Ecto neural progenitor cell (in vitro differentiated cells): ENCODE measurements around the gene BAZ2B.
"Not testable (repeated sequence)": the region's sequence is repeated elsewhere in the genome, so short reads cannot be mapped to it uniquely, and the experiment has no call there.

Experiments used
- DNase-seq: peaks from one replicate; pipeline ENCODE4 v3.0.0-alpha.2; 2018; ENCODE audit warnings: low spot score

The BAZ2B gene

GRCh38 chr2:159410276-159410675, 206.1 kb downstream of the BAZ2B start:
- no peak for DNase-seq

DNA sequence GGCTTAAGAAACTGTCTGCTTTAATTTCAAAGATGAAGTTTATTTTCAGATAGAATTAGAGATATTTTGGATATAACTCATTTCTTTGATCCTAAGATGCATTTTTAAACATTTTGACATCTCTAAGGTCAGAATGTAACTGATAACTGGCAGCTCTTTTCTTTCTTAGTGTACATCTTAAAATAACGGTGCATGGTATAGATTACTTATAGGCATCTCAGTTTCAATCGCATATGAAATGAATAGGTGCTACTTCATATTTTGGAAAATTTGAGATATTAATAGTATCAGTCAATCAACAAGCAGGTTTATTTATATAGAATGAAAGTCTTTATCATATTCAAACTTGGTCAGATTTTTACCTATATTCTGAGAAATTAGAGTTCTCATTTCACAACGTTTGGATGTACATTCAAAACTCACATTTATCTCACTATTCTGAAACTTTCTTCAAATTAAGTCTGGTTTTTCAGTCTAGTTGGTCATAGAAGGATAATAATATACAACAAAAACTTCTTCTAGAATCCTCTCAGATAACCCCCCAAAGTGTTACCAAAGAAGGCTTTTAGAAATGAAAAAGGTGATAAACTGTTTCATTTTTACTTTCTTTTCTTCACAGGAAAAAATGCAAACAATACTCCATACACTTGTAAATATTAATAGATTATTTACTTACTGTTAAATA, 207.1 kb downstream of the BAZ2B start:
- DNase-seq = no peak

- no peak for DNase-seq
These were observed 213.6 kb downstream of the BAZ2B start for GRCh38 chr2:159402790-159403189.

GRCh38 chr2:159402160-159402559, 214.2 kb downstream of the BAZ2B start:
- DNase-seq = not testable (repeated sequence)

DNA sequence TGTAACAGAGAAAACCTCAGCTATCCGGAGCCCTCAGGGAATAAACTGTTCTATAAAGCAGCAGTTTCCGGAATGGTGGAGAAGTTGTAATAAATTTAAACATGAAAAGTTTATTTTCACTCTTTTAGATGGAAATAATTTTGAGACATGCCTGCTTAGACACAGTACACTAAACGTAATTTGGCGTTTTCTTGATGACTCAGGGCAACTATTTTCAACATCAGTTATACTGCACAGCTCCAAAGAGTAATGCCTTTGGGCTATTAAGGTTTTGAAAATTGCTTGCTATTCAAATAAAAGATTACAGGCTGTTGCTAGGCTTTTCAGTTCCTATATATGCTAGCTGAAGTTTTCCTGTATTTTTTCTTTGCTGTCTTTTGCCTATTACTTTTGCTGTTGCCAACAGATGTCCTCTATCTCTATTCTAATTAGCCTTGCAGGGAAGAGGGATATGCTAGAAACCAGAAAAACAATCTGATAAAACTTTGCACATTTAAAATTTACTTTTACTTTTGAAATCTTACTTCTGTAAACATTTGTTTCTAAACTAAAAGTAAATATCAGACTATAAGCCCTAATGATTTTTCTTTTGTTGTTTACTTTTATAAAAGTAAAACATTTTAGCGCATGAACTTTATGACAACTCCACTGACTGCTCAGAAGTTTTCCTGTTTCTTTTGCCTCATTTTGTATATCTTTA, 216.5 kb downstream of the BAZ2B start:
- DNase-seq = no peak

DNA sequence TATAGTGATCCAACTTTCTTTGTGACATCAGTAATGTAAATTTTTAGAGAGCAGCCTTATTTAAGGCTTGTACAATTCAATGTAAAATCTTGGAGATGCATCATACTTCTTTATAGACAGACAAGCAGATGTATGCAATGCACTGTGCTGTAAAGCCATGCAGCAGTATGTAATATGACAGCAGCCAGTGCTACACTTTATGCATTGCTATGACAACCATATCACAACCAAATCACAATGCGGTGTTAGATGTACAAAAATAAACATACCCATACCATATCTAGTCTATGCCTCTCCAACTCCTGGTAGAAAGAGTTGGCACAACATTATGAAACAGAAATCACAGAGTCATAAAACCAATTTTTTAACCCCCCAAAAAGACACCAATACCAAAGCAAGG, 219.5 kb downstream of the BAZ2B start:
- DNase-seq = no peak

DNA sequence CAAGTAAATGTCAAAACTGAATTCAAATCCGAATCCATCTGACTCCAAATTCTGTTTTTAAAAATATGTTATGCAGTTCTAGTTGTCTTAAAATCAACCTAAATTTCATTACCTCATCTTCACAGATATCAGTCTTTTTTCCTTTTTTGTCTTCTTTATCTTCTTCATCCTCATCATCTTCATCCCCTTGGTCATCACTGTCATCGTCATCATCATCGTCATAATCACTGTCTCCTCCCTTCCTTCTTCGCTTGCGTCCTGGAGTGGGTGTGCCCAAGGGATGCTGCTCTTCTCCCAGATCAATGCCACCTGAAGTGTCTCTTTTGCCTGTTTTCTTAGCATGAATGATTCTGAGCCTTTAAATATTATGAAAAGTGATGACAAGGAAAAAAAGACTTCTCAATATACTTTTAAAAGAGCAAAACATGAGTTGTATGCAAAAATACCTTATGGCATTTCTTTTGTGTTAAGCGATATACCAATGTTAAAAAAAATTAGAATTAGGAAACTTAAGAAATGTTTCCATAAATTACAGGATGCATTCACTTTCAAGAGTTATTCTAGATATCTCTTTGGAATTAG, 233.8 kb downstream of the BAZ2B start:
- no peak for DNase-seq

GRCh38 chr2:159381574-159381973, 234.8 kb downstream of the BAZ2B start:
- DNase-seq = no peak

- DNase-seq = no peak
These were observed 235.6 kb downstream of the BAZ2B start for GRCh38 chr2:159380685-159381239.

- no peak for DNase-seq
These were observed 237.2 kb downstream of the BAZ2B start for GRCh38 chr2:159379181-159379580.

GRCh38 chr2:159375241-159375640, 241.1 kb downstream of the BAZ2B start:
- no peak for DNase-seq

GRCh38 chr2:159371506-159371905, 244.8 kb downstream of the BAZ2B start:
- no peak for DNase-seq

GRCh38 chr2:159366538-159366937, 249.8 kb downstream of the BAZ2B start:
- no peak for DNase-seq

GRCh38 chr2:159362816-159363251, 253.5 kb downstream of the BAZ2B start:
- no peak for DNase-seq

DNA sequence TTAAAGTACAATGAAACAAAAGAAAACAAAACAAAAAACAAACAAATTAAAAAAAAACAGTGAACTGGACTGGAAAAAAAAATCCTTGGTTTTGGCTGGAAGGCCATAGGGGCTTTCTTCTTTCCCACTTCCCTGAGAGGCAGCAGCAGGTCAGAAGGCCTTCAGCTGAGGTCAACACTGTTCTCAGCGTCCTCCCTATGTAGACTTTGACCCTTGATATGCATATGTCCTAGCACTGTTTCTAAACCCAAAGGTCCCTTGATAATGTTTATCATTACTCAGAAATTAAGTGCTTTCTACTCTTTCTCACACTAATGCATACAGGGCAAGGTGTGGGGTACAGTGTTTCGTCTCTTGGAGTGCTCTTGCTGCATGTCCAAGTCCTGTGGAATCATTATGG, 254.3 kb downstream of the BAZ2B start:
- DNase-seq = no peak

DNA sequence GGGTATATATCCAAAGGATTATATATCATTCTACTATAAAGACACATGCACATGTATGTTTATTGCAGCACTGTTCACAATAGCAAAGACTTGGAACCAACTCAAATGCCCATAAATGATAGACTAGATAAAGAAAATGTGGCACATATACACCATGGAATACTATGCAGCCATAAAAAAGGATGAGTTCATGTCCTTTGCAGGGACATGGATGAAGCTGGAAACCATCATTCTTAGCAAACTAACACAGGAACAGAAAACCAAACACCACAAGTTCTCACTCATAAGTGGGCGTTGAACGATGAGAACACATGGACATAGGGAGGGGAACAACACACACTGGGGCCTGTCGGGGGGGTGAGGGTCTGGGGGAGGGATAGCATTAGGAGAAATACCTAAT, 254.7 kb downstream of the BAZ2B start:
- not testable (repeated sequence) for DNase-seq

DNA sequence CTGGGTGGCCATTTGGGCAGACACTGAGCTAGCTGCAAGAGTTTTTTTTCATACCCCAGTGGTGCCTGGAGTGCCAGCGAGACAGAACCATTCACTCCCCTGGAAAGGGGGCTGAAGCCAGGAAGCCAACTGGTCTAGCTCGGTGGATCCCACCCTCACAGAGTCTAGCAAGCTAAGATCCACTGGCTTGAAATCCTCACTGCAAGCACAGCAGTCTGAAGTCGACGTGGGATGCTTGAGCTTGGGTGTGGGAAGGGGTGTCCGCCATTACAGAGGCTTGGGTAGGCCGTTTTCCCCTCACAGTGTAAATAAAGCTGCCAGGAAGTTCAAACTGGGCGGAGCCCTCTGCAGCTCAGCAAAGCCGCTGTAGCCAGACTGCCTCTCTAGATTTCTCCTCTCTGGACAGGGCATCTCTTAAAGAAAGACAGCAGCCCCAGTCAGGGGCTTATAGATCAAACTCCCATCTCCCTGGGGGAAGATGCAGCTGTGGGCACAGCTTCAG, 260.2 kb downstream of the BAZ2B start:
- DNase-seq = no peak

- no peak for DNase-seq
These were observed 264.4 kb downstream of the BAZ2B start for GRCh38 chr2:159351977-159352376.

DNA sequence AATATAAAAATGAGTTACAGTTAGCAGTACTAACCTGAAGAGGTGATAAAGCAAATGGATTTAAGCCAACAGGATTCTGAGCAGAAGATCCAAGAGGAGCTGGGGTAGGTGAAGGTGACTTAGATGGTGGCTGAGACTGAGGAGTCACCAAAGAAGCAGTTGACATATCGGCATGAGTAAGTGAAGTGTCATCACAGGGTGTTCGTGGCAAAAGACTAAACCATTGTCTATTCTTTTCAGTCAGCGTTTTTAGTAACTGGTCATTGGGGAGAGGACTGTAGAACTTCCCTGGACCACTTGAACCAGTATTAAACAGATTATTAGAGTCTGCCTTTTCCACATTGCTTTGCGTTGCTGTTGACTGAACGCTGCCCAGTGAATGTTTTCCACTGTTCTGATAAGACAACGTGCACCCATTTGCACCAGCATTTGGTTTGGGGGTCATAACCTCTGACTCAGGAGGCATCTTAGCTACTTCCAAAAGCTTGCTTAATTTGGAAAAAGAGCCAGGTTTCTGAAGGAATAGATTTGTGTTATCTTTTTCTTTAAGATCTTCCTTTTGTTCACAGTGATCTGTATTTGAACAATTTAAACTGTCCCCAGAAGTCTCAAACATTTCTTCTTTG, 266.6 kb downstream of the BAZ2B start:
- DNase-seq = no peak

GRCh38 chr2:159326569-159327255, 289.6 kb downstream of the BAZ2B start:
- DNase-seq = no peak

GRCh38 chr2:159322419-159322818, 293.9 kb downstream of the BAZ2B start:
- no peak for DNase-seq
